Hippocampal formation (tissue), 2 donors: ENCODE data around the gene UNC5A.

Source experiments
- DNase-seq, 2 donors: peaks; one replicate each; lab custom pipeline; 2025; lab: John Stamatoyannopoulos, UW

The UNC5A gene

GRCh38 chr5:176821441-176821840 is 11.1 kb downstream of the UNC5A start:
- no peak for DNase-seq

- no peak for DNase-seq
These were observed 11.9 kb downstream of the UNC5A start for GRCh38 chr5:176822041-176822792.

GRCh38 chr5:176822793-176823481 is 12.6 kb downstream of the UNC5A start:
- DNase-seq = no peak

GRCh38 chr5:176823869-176824412 is 13.6 kb downstream of the UNC5A start:
- DNase-seq = no peak

GRCh38 chr5:176824604-176825003 is 14.2 kb downstream of the UNC5A start:
- no peak for DNase-seq

- DNase-seq = no peak
These were observed 14.9 kb downstream of the UNC5A start for GRCh38 chr5:176825234-176825633.

- DNase-seq = no peak
These were observed 15.6 kb downstream of the UNC5A start for GRCh38 chr5:176825957-176826356.

GRCh38 chr5:176827736-176828414 is 17.5 kb downstream of the UNC5A start:
- no peak for DNase-seq

GRCh38 chr5:176829320-176829719 is 19.0 kb downstream of the UNC5A start:
- no peak for DNase-seq

GRCh38 chr5:176830422-176830994 is 20.1 kb downstream of the UNC5A start:
- no peak for DNase-seq

- DNase-seq = no peak
These were observed 20.6 kb downstream of the UNC5A start for GRCh38 chr5:176830995-176831423.

- no peak for DNase-seq
These were observed 21.1 kb downstream of the UNC5A start for GRCh38 chr5:176831425-176831824.

GRCh38 chr5:176832162-176832561 is 21.8 kb downstream of the UNC5A start:
- no peak for DNase-seq

GRCh38 chr5:176833286-176833685 is 22.9 kb downstream of the UNC5A start:
- DNase-seq = no peak

- DNase-seq = no peak
These were observed 25.6 kb downstream of the UNC5A start for GRCh38 chr5:176835918-176836317.

GRCh38 chr5:176836811-176837706 is 26.7 kb downstream of the UNC5A start:
- DNase-seq = no peak

GRCh38 chr5:176837707-176838115 is 27.4 kb downstream of the UNC5A start:
- peak; percentile 31 to 33 for DNase-seq

GRCh38 chr5:176843673-176844072 is 33.3 kb downstream of the UNC5A start:
- DNase-seq = no peak

GRCh38 chr5:176844281-176844680 is 33.9 kb downstream of the UNC5A start:
- no peak for DNase-seq

GRCh38 chr5:176844706-176845391 is 34.5 kb downstream of the UNC5A start:
- DNase-seq = no peak

GRCh38 chr5:176845392-176845713 is 35.0 kb downstream of the UNC5A start:
- no peak for DNase-seq
